PC-9 (cell line): ENCODE measurements around the gene PHLPP1. TPM values are rescaled to one million over a fixed set of nuclear protein-coding genes. Genes with fewer than 3 reads are reported as not detected.

Source experiments
- BruUV-seq: library from RNA; stranded (reverse); fragments of 400-500 nt; replicated peaks from 2 replicates; lab custom pipeline; 2021; lab: Mats Ljungman, UMichigan
- CTCF ChIA-PET: fragments of 300-600 bp; sonication (Branson Sonifier 250); formaldehyde crosslinking; loops from one replicate; lab custom pipeline; 2022; ENCODE audit warnings: antibody characterized with exemption; lab: Charles Lee
- POLR2A ChIA-PET: fragments of 300-600 bp; sonication (Branson Sonifier 250); formaldehyde crosslinking; loops from one replicate; lab custom pipeline; 2022; ENCODE audit warnings: antibody characterized with exemption; ENCODE audit not compliant: unreplicated experiment; lab: Charles Lee
- DNase-seq, 2 experiments: peaks; one replicate each; pipeline versions ENCODE4 v3.0.0 to v3.0.0-alpha.2; 2015 to 2022; ENCODE audit warnings: mixed read lengths in 1 of 2
- H2AFZ ChIP-seq: fragments of 200-600 bp; sonication (generic); 2 replicates; pipeline ENCODE4 v1.8.1; 2017; ENCODE audit warnings: antibody characterized with exemption
- H3F3A ChIP-seq: fragments of 200-600 bp; sonication (generic); 2 replicates; pipeline ENCODE4 v1.8.1; 2017; ENCODE audit warnings: antibody characterized with exemption, mild to moderate bottlenecking, low read depth; ENCODE audit not compliant: insufficient read depth
- H3K27ac ChIP-seq: fragments of 200-600 bp; sonication (generic); 2 replicates; pipeline ENCODE4 v1.6.1; 2016; ENCODE audit warnings: mixed run types
- H3K27me3 ChIP-seq: fragments of 200-600 bp; sonication (generic); 2 replicates; pipeline ENCODE4 v1.6.1; 2016; ENCODE audit warnings: low read depth, mixed run types; ENCODE audit not compliant: insufficient read depth
- H3K36me3 ChIP-seq: fragments of 200-600 bp; sonication (generic); 2 replicates; pipeline ENCODE4 v1.6.1; 2016; ENCODE audit warnings: low read depth, mixed run types
- H3K4me1 ChIP-seq: fragments of 200-600 bp; sonication (generic); replicated peaks from 2 replicates; pipeline ENCODE4 v1.6.1; 2016; ENCODE audit warnings: mixed run types; ENCODE audit not compliant: insufficient read depth
- H3K4me2 ChIP-seq: fragments of 200-600 bp; sonication (generic); 2 replicates; pipeline ENCODE4 v1.6.1; 2017; ENCODE audit warnings: mixed run types
- H3K4me3 ChIP-seq: fragments of 200-600 bp; sonication (generic); 2 replicates; pipeline ENCODE4 v1.6.1; 2016; ENCODE audit warnings: mixed run types
- H3K79me2 ChIP-seq: fragments of 200-600 bp; sonication (generic); 2 replicates; pipeline ENCODE4 v1.6.1; 2017; ENCODE audit warnings: low read depth, mixed run types
- H3K9me2 ChIP-seq: fragments of 200-600 bp; sonication (generic); 2 replicates; pipeline ENCODE4 v1.8.1; 2017; ENCODE audit warnings: mild to moderate bottlenecking; ENCODE audit not compliant: insufficient read depth
- H3K9me3 ChIP-seq: fragments of 200-600 bp; sonication (generic); 2 replicates; pipeline ENCODE4 v1.8.1; 2016; ENCODE audit warnings: low read depth; ENCODE audit not compliant: insufficient read depth
- H4K20me1 ChIP-seq: fragments of 200-600 bp; sonication (generic); 2 replicates; pipeline ENCODE4 v1.8.1; 2017; ENCODE audit not compliant: insufficient read depth
- CTCF ChIP-seq: fragments of 200-600 bp; sonication (generic); conservative IDR thresholded peaks from 2 replicates; pipeline ENCODE4 v1.6.1; 2017; ENCODE audit warnings: mixed run types, antibody characterized with exemption, mild to moderate bottlenecking, moderate library complexity
- EZH2 ChIP-seq: fragments of 200-600 bp; sonication (generic); IDR thresholded peaks from 2 replicates; pipeline ENCODE4 v1.8.0; 2017; ENCODE audit warnings: antibody characterized with exemption, low read depth
- intact Hi-C: fragments of 100-400 bp; cut with micrococcal nuclease; formaldehyde crosslinking; loops from one replicate; pipeline ENCODE4 v1.10.0; 2022; ENCODE audit not compliant: unreplicated experiment
- total RNA-seq: library from RNA; stranded (reverse); gene quantifications from 2 replicates; pipeline ENCODE4 v1.2.3, GENCODE V29; 2021

Gene PHLPP1
- total RNA-seq, 1 experiment from 2014 or later: 21.1 TPM

GRCh38 chr18:62717925-62718800 lies 2.8 kb downstream of the PHLPP1 start:
- POLR2A ChIA-PET: interaction anchor here (0.5 to 0.7 kb wide), 3 partner anchors 52 to 249 kb away, joined by 3 to 5 read pairs (median 3); no protein-coding TSS in a partner anchor
- no peaks in the 10 kb centered on the region for H4K20me1 ChIP-seq
- TF ChIP-seq CTCF (no peak), EZH2 (no peak)
- H3K27ac ChIP-seq: peak overlapping the region; percentile 64
- intact Hi-C loops: loop anchor here (5.0 to 10.0 kb wide), 4 partner anchors 39 to 533 kb away; partner anchors contain the start of genes PIGN and RELCH
- H3F3A ChIP-seq: peaks cover 9% of the 10 kb centered on the region; the same call in 1 of the 2 replicates
- H3K9me3 ChIP-seq: no peaks in the 10 kb centered on the region
- CTCF ChIA-PET: no interaction called here
- BruUV-seq: no TSS peak
- peak in 1 of 2 experiments; percentile 38 for DNase-seq
- no peaks in the 10 kb centered on the region for H3K27me3 ChIP-seq
- peak overlapping the region; percentile 61 for H3K4me3 ChIP-seq
- H3K79me2 ChIP-seq: peaks cover 62% of the 10 kb centered on the region
- no peaks in the 10 kb centered on the region for H3K9me2 ChIP-seq
- H3K4me2 ChIP-seq: peak overlapping the region; percentile 86
- H2AFZ ChIP-seq: peak overlapping the region; percentile 59; the same call in 1 of the 2 replicates
- peaks cover 31% of the 10 kb centered on the region for H3K4me1 ChIP-seq
- H3K36me3 ChIP-seq: 0 out of 2 replicates have a peak, but pooled peaks cover 3% of the 10 kb centered on the region

- no peaks in the 10 kb centered on the region for H4K20me1 ChIP-seq
- peaks cover 81% of the 10 kb centered on the region for H3K79me2 ChIP-seq
- H3K36me3 ChIP-seq: 0 out of 2 replicates have a peak, but pooled peaks cover 3% of the 10 kb centered on the region
- no peaks in the 10 kb centered on the region for H3K27me3 ChIP-seq
- peak overlapping the region; percentile 61; the same call in 1 of the 2 replicates for H3K4me3 ChIP-seq
- intact Hi-C loops: no loop called here
- no peaks in the 10 kb centered on the region for H3K9me3 ChIP-seq
- ChIA-PET CTCF (no interaction called here), POLR2A (no interaction called here)
- H3K9me2 ChIP-seq: no peaks in the 10 kb centered on the region
- H3K27ac ChIP-seq: no peak overlapping the region
- no TSS peak for BruUV-seq
- peaks cover 25% of the 10 kb centered on the region for H3K4me1 ChIP-seq
- H3K4me2 ChIP-seq: peak overlapping the region; percentile 86
- H3F3A ChIP-seq: peaks cover 9% of the 10 kb centered on the region; the same call in 1 of the 2 replicates
- TF ChIP-seq CTCF (no peak), EZH2 (no peak)
- DNase-seq: no peak
- no peak overlapping the region for H2AFZ ChIP-seq
Observed at GRCh38 chr18:62720048-62720447, 4.7 kb downstream of the PHLPP1 start.

- H3K36me3 ChIP-seq: 0 out of 2 replicates have a peak, but pooled peaks cover 3% of the 10 kb centered on the region
- intact Hi-C loops: no loop called here
- H3F3A ChIP-seq: peaks cover 9% of the 10 kb centered on the region; the same call in 1 of the 2 replicates
- TF ChIP-seq CTCF (no peak), EZH2 (no peak)
- H3K9me3 ChIP-seq: no peaks in the 10 kb centered on the region
- no TSS peak for BruUV-seq
- no peaks in the 10 kb centered on the region for H3K27me3 ChIP-seq
- DNase-seq: no peak
- H4K20me1 ChIP-seq: no peaks in the 10 kb centered on the region
- H3K4me1 ChIP-seq: peaks cover 25% of the 10 kb centered on the region
- H3K4me2 ChIP-seq: peak overlapping the region; percentile 11
- H3K4me3 ChIP-seq: no peak overlapping the region
- no peak overlapping the region for H2AFZ ChIP-seq
- H3K9me2 ChIP-seq: no peaks in the 10 kb centered on the region
- ChIA-PET POLR2A (no interaction called here), CTCF (no interaction called here)
- peaks cover 88% of the 10 kb centered on the region for H3K79me2 ChIP-seq
- no peak overlapping the region for H3K27ac ChIP-seq
Observed at GRCh38 chr18:62720766-62721613, 5.6 kb downstream of the PHLPP1 start.
